Smooth muscle cell (in vitro differentiated cells): Measurements from ENCODE around the gene CHFR. TPM values are rescaled to one million over a fixed set of nuclear protein-coding genes. Genes with fewer than 3 reads are reported as not detected.

ENCODE experiments used
- DNase-seq: peaks from one replicate; lab custom pipeline; 2025; ENCODE audit not compliant: unreplicated experiment; lab: John Stamatoyannopoulos, UW
- H2AFZ ChIP-seq: fragments of 200-600 bp; sonication (generic); 2 replicates; pipeline ENCODE4 v1.6.0; 2016; ENCODE audit warnings: antibody characterized with exemption, low read depth, mild to moderate bottlenecking
- H3F3A ChIP-seq: fragments of 200-600 bp; sonication (generic); 2 replicates; pipeline ENCODE4 v1.6.0; 2017; ENCODE audit warnings: antibody characterized with exemption, low read depth
- H3K27ac ChIP-seq: fragments of 200-600 bp; sonication (generic); 2 replicates; pipeline ENCODE4 v1.5.1; 2016; ENCODE audit warnings: low read depth, mild to moderate bottlenecking
- H3K27me3 ChIP-seq: fragments of 200-600 bp; sonication (generic); 2 replicates; pipeline ENCODE4 v1.6.1; 2016; ENCODE audit warnings: low read depth, mild to moderate bottlenecking
- H3K36me3 ChIP-seq: fragments of 200-600 bp; sonication (generic); 2 replicates; pipeline ENCODE4 v1.5.1; 2016; ENCODE audit warnings: low read depth
- H3K4me1 ChIP-seq: fragments of 200-600 bp; sonication (generic); 2 replicates; pipeline ENCODE4 v1.5.1; 2016; ENCODE audit warnings: low read depth
- H3K4me2 ChIP-seq: fragments of 200-600 bp; sonication (generic); 2 replicates; pipeline ENCODE4 v1.6.0; 2016; ENCODE audit warnings: mild to moderate bottlenecking
- H3K4me3 ChIP-seq: fragments of 200-600 bp; sonication (generic); 2 replicates; pipeline ENCODE4 v1.5.1; 2016; ENCODE audit warnings: mild to moderate bottlenecking
- H3K79me2 ChIP-seq: fragments of 200-600 bp; sonication (generic); 2 replicates; pipeline ENCODE4 v1.6.0; 2016; ENCODE audit warnings: low read depth, mild to moderate bottlenecking
- H3K9ac ChIP-seq: fragments of 200-600 bp; sonication (generic); 2 replicates; pipeline ENCODE4 v1.6.0; 2016; ENCODE audit warnings: low read depth
- H3K9me3 ChIP-seq: fragments of 200-600 bp; sonication (generic); replicated peaks from 2 replicates; pipeline ENCODE4 v1.5.1; 2016; ENCODE audit warnings: low read depth
- H4K20me1 ChIP-seq: fragments of 200-600 bp; sonication (generic); 2 replicates; pipeline ENCODE4 v1.6.0; 2016; ENCODE audit warnings: low read depth
- CTCF ChIP-seq: fragments of 200-600 bp; sonication (generic); IDR thresholded peaks from 2 replicates; pipeline ENCODE4 v1.5.1; 2017; ENCODE audit warnings: borderline replicate concordance, mild to moderate bottlenecking, antibody characterized with exemption; ENCODE audit not compliant: insufficient read depth, poor library complexity, severe bottlenecking
- WGBS: methylation state at CpG from one replicate; pipeline ENCODE4 v1.1.7; 2016; ENCODE audit warnings: low lambda C conversion rate; 5-methylcytosine and 5-hydroxymethylcytosine counted together
- polyA plus RNA-seq: library from polyadenylated mRNA; unstranded; fragments of >200 nt; fragmentation: Nextera tagmentation; extraction: Ambion mirVana; gene quantifications from 2 replicates; pipeline ENCODE4 v1.2.1, GENCODE V29; 2016
- total RNA-seq: library from RNA; depleted of rRNA; stranded (reverse); fragments of >200 nt; gene quantifications from 2 replicates; pipeline ENCODE4 v1.2.3, GENCODE V29; 2014

Gene CHFR
- total and polyA plus RNA-seq, 2 experiments from 2014 or later: 24.0 to 26.2 TPM

GRCh38 chr12:132925597-132926414 is 38.4 kb upstream of the CHFR start:
- peaks cover 9% of the 10 kb centered on the region for H3F3A ChIP-seq
- peak overlapping the region; percentile 19 for H3K4me3 ChIP-seq
- no peak overlapping the region for H2AFZ ChIP-seq
- DNase-seq: no peak
- H3K9ac ChIP-seq: no peak overlapping the region
- WGBS: 98% methylated on average over 8 of the region's 8 CpGs
- peaks cover 75% of the 10 kb centered on the region for H3K36me3 ChIP-seq
- peaks cover 98% of the 10 kb centered on the region for H3K9me3 ChIP-seq
- H3K4me2 ChIP-seq: no peak overlapping the region
- H3K27ac ChIP-seq: no peak overlapping the region
- no peak for TF ChIP-seq CTCF
- H3K79me2 ChIP-seq: no peaks in the 10 kb centered on the region
- H4K20me1 ChIP-seq: no peaks in the 10 kb centered on the region
- no peaks in the 10 kb centered on the region for H3K4me1 ChIP-seq
- no peaks in the 10 kb centered on the region for H3K27me3 ChIP-seq

- peaks cover 9% of the 10 kb centered on the region for H3F3A ChIP-seq
- no peak overlapping the region for H3K4me2 ChIP-seq
- peaks cover 90% of the 10 kb centered on the region for H3K9me3 ChIP-seq
- H3K79me2 ChIP-seq: no peaks in the 10 kb centered on the region
- no peak overlapping the region for H3K27ac ChIP-seq
- no peak overlapping the region for H2AFZ ChIP-seq
- 96% methylated on average over 3 of the region's 3 CpGs for WGBS
- H4K20me1 ChIP-seq: no peaks in the 10 kb centered on the region
- no peaks in the 10 kb centered on the region for H3K4me1 ChIP-seq
- no peak overlapping the region for H3K9ac ChIP-seq
- H3K27me3 ChIP-seq: no peaks in the 10 kb centered on the region
- no peak for TF ChIP-seq CTCF
- peaks cover 60% of the 10 kb centered on the region for H3K36me3 ChIP-seq
- H3K4me3 ChIP-seq: peak overlapping the region; percentile 19
- no peak for DNase-seq
Measured at GRCh38 chr12:132924356-132924755, 37.0 kb upstream of the CHFR start.

- TF ChIP-seq CTCF: no peak
- Histone ChIP-seq H4K20me1 (no peaks in the 10 kb centered on the region), H3K27me3 (no peaks in the 10 kb centered on the region), H3K4me1 (no peaks in the 10 kb centered on the region), H3F3A (peaks cover 9% of the 10 kb centered on the region), H2AFZ (no peak overlapping the region), H3K9ac (no peak overlapping the region), H3K27ac (no peak overlapping the region), H3K4me3 (no peak overlapping the region), H3K36me3 (peaks cover 53% of the 10 kb centered on the region), H3K79me2 (no peaks in the 10 kb centered on the region), H3K4me2 (no peak overlapping the region), H3K9me3 (peaks cover 88% of the 10 kb centered on the region)
- DNase-seq: no peak
- WGBS: 71% methylated on average over 1 of the region's 1 CpG
Measured at GRCh38 chr12:132923356-132923909, 36.0 kb upstream of the CHFR start.
